Head of caudate nucleus (tissue), 42 donors: ENCODE results near the gene TMEM179.
A peak's percentile ranks its signal among the peaks of the same experiment; 100 is the strongest.

Source experiments
- DNase-seq, 42 donors: peaks; one replicate each; pipeline versions ENCODE4 v3.0.0 to v3.0.0-alpha.2; 2020 to 2021; ENCODE audit warnings: mixed read lengths in 7 of 42
- intact Hi-C: fragments of 100-400 bp; cut with DNase I; formaldehyde crosslinking; loops from one replicate; pipeline ENCODE4 v1.15.0; 2022

Gene TMEM179

DNA sequence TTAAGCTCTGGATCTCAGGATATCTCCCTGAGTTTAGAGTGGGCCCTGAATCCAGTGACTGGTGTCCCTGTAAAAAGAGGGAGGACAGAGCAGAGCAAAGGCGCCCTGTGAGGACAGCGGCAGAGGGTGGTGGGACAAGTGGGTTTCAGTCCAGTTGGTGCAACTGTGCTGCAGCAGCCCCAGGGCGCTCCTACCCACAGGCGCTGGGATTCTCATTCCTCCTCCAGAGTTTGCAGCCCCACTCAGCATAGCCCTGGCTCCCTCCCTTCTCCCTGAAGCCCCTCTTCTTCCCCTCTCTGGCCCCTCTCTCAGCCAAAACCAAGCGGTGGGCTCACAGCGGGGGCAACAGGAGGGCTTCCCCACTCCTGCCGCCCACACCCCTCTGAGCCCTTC, 1.6 kb downstream of the TMEM179 start:
- intact Hi-C loops: no loop called here
- DNase-seq: peak in 8 of 42 donors; percentile 11 to 36 (median 20)

GRCh38 chr14:104602315-104602932, 2.1 kb downstream of the TMEM179 start:
- DNase-seq: peak in 9 of 42 donors; percentile 9 to 41 (median 18)
- intact Hi-C loops: no loop called here

GRCh38 chr14:104601786-104602185, 2.8 kb downstream of the TMEM179 start:
- peak in 36 of 42 donors; percentile 33 to 81 (median 59) for DNase-seq
- intact Hi-C loops: no loop called here

DNA sequence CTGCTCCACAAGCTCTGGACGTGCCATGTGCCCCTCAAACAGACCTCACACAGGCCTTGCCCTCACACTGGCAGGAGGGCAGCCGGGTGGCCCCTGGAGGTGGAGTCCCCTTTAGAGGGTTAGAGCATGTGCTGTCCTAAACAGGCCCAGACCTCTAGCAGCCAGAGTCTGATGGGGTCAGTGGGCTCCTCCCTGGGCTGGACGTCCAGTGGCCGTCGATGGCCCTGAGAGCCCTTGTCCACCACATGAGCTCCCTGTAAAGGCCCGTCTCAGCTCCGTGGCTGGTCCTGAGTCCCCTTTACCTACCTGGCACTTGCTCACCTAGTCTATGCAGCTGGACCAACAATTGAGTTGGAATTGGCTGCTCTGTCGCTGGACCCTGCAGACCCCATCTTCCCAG, 3.8 kb downstream of the TMEM179 start:
- intact Hi-C loops: no loop called here
- DNase-seq: peak in 5 of 42 donors; percentile 3 to 19 (median 9)

- intact Hi-C loops: no loop called here
- peak in 41 of 42 donors; percentile 22 to 81 (median 62) for DNase-seq
Observed at GRCh38 chr14:104600141-104600643, 4.4 kb downstream of the TMEM179 start.

- DNase-seq: peak in 3 of 42 donors; percentile 3 to 12 (median 10)
- intact Hi-C loops: no loop called here
Observed at GRCh38 chr14:104599446-104599845, 5.1 kb downstream of the TMEM179 start.

GRCh38 chr14:104598910-104599273, 5.7 kb downstream of the TMEM179 start:
- intact Hi-C loops: no loop called here
- peak in 3 of 42 donors; percentile 1 to 24 (median 12) for DNase-seq

DNA sequence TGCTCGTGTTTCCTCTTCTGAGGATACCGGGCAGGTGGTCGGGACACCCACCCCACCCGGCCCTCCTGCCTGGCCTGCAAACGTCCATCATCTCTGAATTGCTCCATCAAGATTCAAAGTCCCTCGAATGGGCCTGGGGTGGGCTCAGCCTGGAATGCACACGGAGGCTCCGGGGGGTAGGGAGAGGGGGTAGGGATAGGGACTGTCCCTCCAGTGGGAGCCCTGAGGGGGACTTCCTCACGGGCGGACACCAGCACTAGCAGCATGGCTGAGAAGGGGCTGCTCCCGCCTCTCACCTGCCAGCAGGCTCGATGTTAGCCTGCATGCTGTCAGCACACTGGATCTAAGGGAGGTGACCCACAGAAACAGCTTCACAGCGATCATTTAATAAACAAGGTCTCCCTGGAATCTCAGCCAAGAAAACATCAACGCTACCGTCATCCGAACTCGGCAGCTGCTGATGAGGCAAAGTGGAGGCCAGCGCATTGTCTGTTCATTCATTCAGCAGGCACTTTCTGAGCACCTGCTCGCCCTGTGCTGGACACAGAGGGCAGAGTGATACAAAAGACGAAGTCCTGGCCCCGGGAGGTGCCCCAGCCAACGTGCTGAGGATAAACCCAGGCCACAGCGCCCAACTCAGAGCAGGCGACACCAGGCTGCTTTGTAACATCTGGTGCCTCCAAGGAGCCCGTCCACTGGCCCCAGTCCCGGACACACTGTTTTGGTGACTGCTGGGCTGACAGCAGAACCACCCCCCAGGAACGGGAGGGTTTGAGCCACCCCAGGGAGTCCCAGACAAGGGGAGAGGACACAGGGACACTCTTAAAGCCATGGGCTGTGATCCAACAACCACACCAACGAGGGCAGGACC, 6.3 kb downstream of the TMEM179 start:
- peak in 11 of 42 donors; percentile 16 to 61 (median 31) for DNase-seq
- intact Hi-C loops: no loop called here

GRCh38 chr14:104597576-104597975, 7.0 kb downstream of the TMEM179 start:
- intact Hi-C loops: no loop called here
- DNase-seq: peak in 3 of 42 donors; percentile 1 to 12 (median 10)

DNA sequence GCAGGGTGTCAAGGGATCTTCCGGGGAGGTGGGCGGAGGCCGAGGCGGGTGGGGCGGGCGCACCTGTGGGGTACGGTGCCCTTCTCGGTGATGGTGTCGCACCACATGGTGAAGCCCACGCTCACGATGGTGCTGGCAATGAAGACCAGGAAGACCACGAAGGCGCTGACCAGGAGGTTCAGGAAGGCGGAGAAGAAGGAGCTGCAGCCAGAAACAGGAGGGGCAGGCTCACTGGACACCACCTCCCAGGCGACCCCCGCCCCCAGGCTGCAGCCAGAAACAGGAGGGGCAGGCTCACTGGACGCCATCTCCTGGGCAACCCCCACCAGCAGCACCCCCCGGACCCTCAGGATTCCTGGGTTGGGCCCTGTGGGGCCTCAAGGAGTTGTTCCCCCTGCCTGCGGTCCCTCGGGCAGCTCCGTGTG, 7.6 kb downstream of the TMEM179 start:
- intact Hi-C loops: no loop called here
- peak in 2 of 42 donors; percentile 9 to 15 for DNase-seq

GRCh38 chr14:104596451-104596918, 8.1 kb downstream of the TMEM179 start:
- peak in 1 of 42 donors; percentile 13 for DNase-seq

DNA sequence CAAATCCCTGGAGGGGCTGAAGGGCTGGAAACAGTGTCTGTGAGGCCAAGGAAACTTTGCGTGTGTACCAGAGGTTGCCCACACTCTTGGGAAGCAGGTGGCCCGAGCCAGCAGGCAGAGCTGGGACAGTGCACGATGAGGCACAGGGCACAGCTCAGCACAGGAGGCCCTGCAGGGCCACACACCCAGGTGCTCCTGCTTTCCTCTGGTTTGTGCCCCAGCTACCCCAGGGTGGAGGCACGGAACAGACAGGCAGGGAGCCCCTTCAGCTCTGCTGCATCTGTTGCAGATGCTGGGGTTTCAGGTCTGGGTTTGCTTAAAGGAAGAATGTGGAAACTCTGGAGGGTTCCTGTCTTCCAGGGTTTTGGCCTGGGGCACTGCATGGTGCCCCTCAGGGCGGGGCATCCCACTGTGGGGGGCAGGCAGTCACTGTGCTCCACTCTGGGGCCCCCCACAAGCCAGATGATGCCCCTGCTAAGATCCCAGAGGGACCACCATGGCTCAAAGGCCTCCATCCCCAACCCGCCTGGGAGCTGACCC, 8.6 kb downstream of the TMEM179 start:
- peak in 2 of 42 donors; percentile 4 to 6 for DNase-seq
- intact Hi-C loops: no loop called here

More at GRCh38 chr14:104596451-104596918, 8.1 kb downstream of the TMEM179 start:
- intact Hi-C loops: no loop called here

DNA sequence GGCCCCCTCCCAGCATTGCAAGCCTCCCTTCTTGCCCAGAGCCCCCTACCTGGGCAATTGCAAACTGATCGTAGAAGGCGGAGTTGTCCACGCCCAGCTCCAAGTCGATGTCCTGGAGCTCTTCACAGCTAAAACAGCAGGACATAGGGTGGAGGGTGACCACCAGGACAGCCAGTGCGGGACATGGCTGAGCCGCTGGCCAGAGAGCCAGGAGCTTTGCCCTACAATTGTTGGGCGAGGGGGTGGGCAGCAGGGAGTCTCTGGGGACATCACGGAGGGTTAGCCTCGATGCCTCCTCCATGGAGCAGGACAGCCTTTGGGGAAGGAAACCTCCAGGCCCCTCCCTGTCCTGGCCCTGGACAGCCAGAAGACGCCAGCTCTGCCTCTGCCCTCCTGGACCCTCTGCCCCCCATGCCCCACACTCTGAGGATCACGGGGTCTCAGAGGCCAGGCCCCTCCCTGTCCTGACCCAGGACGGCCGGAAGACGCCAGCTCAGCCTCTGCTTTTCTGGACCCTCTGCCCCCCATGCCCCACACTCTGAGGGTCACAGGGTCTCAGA, 9.4 kb downstream of the TMEM179 start:
- intact Hi-C loops: no loop called here
- no peak for DNase-seq

- intact Hi-C loops: no loop called here
- DNase-seq: no peak
Observed at GRCh38 chr14:104594310-104595046, 10.1 kb downstream of the TMEM179 start.

DNA sequence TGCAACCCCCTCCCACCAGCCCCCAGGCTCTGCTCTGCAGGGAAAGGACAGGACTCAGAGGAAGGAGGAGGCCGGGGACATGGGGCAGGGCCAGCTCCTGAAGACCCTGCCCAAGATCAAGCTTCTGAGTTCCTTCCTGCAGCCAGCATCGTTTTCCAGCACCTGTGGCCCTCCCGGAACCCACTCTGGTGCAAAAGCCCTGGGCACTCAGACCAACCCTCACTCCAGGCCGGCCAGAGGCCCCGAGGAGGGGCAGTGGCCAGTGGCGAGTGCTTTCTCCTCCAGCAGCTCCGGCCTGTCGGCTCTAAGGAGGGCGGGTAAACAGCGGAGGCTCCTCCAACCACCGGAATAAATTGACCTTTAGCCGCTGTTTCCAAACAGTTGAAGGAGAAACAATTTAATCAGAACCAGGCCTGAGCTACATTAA, 10.8 kb downstream of the TMEM179 start:
- intact Hi-C loops: no loop called here
- DNase-seq: no peak

GRCh38 chr14:104593241-104593701, 11.3 kb downstream of the TMEM179 start:
- intact Hi-C loops: no loop called here
- no peak for DNase-seq

- intact Hi-C loops: no loop called here
- no peak for DNase-seq
Observed at GRCh38 chr14:104592785-104593184, 11.8 kb downstream of the TMEM179 start.

GRCh38 chr14:104592292-104592672, 12.3 kb downstream of the TMEM179 start:
- DNase-seq: no peak
- intact Hi-C loops: no loop called here
